Endothelial cell of umbilical vein (primary cell): ENCODE data around the gene MYH14. TPM values are rescaled to one million over a fixed set of nuclear protein-coding genes. Genes with fewer than 3 reads are reported as not detected.

Experiments used
- BruUV-seq: library from RNA; stranded (reverse); fragments of 400-500 nt; replicated peaks from 2 replicates; lab custom pipeline; 2021; lab: Mats Ljungman, UMichigan
- CTCF ChIA-PET: fragments of 300-600, 350-600 bp; sonication (Branson Sonifier 250); formaldehyde crosslinking; loops from one replicate; lab custom pipeline; 2021; ENCODE audit warnings: antibody characterized with exemption, inconsistent platforms; lab: Charles Lee
- POLR2A ChIA-PET: fragments of 300-600, 350-600 bp; sonication (Branson Sonifier 250); formaldehyde crosslinking; loops from one replicate; lab custom pipeline; 2021; ENCODE audit warnings: antibody characterized with exemption, inconsistent platforms; lab: Charles Lee
- DNase-seq: peaks from one replicate; pipeline ENCODE4 v3.0.0-alpha.2; 2011; ENCODE audit warnings: low read depth, low spot score
- FAIRE-seq: peaks from 2 replicates; lab custom pipeline; 2011; peaks lifted over from hg19 to GRCh38; lab: Jason Lieb, UNC
- H2AFZ ChIP-seq: 2 replicates; pipeline ENCODE4 v1.6.0; 2012; ENCODE audit warnings: low read depth, low read length, control low read depth, inconsistent platforms
- H3K27ac ChIP-seq: 2 replicates; pipeline ENCODE4 v1.5.1; 2011; ENCODE audit warnings: low read depth, mild to moderate bottlenecking, control low read depth, low read length, moderate library complexity; ENCODE audit not compliant: insufficient read depth
- H3K27me3 ChIP-seq, 2 experiments: 2 replicates each; pipeline versions ENCODE4 v1.6.0 to v1.6.1; 2011; ENCODE audit warnings: low read length in 2 of 2, mixed read lengths in 1 of 2; ENCODE audit not compliant: control insufficient read depth in 2 of 2, insufficient read depth in 2 of 2
- H3K36me3 ChIP-seq, 2 experiments: 2 replicates in 1 of 2; 3 replicates in 1 of 2; pipeline ENCODE4 v1.5.1; 2011; ENCODE audit warnings: low read length in 2 of 2, mild to moderate bottlenecking in 1 of 2, moderate library complexity in 1 of 2; ENCODE audit not compliant: control insufficient read depth in 2 of 2, insufficient read depth in 2 of 2; ENCODE audit errors: extremely low read depth in 1 of 2
- H3K4me1 ChIP-seq: 3 replicates; pipeline ENCODE4 v1.5.1; 2011; ENCODE audit warnings: mild to moderate bottlenecking, low read length; ENCODE audit not compliant: control insufficient read depth, insufficient read depth; ENCODE audit errors: extremely low read depth
- H3K4me2 ChIP-seq: 2 replicates; pipeline ENCODE4 v1.6.1; 2011; ENCODE audit warnings: low read length, control low read depth, mixed read lengths; ENCODE audit not compliant: insufficient read depth
- H3K4me3 ChIP-seq, 3 experiments: fragments of 200-600 bp in 1 of 3; sonication (generic), shearing (Covaris generic) in 1 of 3; replicated peaks in 1 of 3; 2 replicates each; pipeline ENCODE4 v1.5.1; 2011 to 2016; ENCODE audit warnings: control low read depth in 3 of 3, low read length in 3 of 3, mild to moderate bottlenecking in 2 of 3, inconsistent platforms in 1 of 3, low read depth in 1 of 3, moderate library complexity in 1 of 3; ENCODE audit not compliant: insufficient read depth in 1 of 3
- H3K79me2 ChIP-seq: 2 replicates; pipeline ENCODE4 v1.6.0; 2012; ENCODE audit warnings: low read length, inconsistent platforms; ENCODE audit not compliant: control insufficient read depth, insufficient read depth
- H3K9ac ChIP-seq: replicated peaks from 2 replicates; pipeline ENCODE3; 2011; ENCODE audit warnings: low read length, control low read depth; ENCODE audit not compliant: insufficient read depth; ENCODE audit errors: extremely low read depth
- H3K9me1 ChIP-seq: replicated peaks from 3 replicates; pipeline ENCODE4 v1.6.0; 2011; ENCODE audit warnings: mild to moderate bottlenecking, low read length; ENCODE audit not compliant: control insufficient read depth, insufficient read depth; ENCODE audit errors: extremely low read depth
- H3K9me3 ChIP-seq: replicated peaks from 2 replicates; pipeline ENCODE4 v1.5.1; 2012; ENCODE audit warnings: low read length, inconsistent platforms; ENCODE audit not compliant: control insufficient read depth, insufficient read depth
- H4K20me1 ChIP-seq: replicated peaks from 2 replicates; pipeline ENCODE3; 2011; ENCODE audit warnings: mild to moderate bottlenecking, low read length; ENCODE audit not compliant: control insufficient read depth, insufficient read depth; ENCODE audit errors: extremely low read depth
- CTCF ChIP-seq, 2 donors: IDR thresholded peaks; 1 replicate in 1 of 2; 2 replicates in 1 of 2; pipeline ENCODE4 v1.5.1; 2011; ENCODE audit warnings: low read length in 2 of 2, mild to moderate bottlenecking in 2 of 2, moderate library complexity in 2 of 2, control low read depth in 1 of 2, inconsistent platforms in 1 of 2, low read depth in 1 of 2; ENCODE audit not compliant: insufficient read depth in 1 of 2; ENCODE audit errors: extremely low read depth in 1 of 2
- EZH2 ChIP-seq: IDR thresholded peaks from 2 replicates; pipeline ENCODE4 v1.6.1; 2012; ENCODE audit warnings: borderline replicate concordance, low read depth, mild to moderate bottlenecking, moderate library complexity, low read length, inconsistent platforms; ENCODE audit not compliant: severe bottlenecking
- dilution Hi-C: fragments of 300-500 bp; cut with MboI; formaldehyde crosslinking; loops from one replicate; pipeline ENCODE4 v1.15.0; 2019; ENCODE audit warnings: low sequenced_read_pairs; ENCODE audit not compliant: extremely low pct_ligation_motif_present
- intact Hi-C: fragments of 100-400 bp; cut with micrococcal nuclease; formaldehyde crosslinking; loops from one replicate; pipeline ENCODE4 v1.10.0; 2022
- polyA plus RNA-seq, 4 experiments: library from polyadenylated mRNA; depleted of rRNA in 3 of 4; stranded (reverse) in 3 of 4; unstranded in 1 of 4; fragments of >200 nt; gene quantifications; 2 replicates each; pipeline versions ENCODE4 v1.2.1 to v1.2.3, GENCODE V29; 2011 to 2012; ENCODE audit warnings: missing spikeins in 1 of 4
- total RNA-seq: library from RNA; stranded (reverse); gene quantifications from 2 replicates; pipeline ENCODE4 v1.2.3, GENCODE V29; 2021

The MYH14 gene
- total and polyA plus RNA-seq, 2 donors (not counting 3 experiments of a cell fraction or from before 2014, with no cell fraction given) = 0.13 TPM; not detected in 1

GRCh38 chr19:50314724-50315708, 111.6 kb downstream of the MYH14 start:
- Histone ChIP-seq H3K4me3 (no peak overlapping the region), H3K4me2 (no peak overlapping the region), H3K4me1 (no peaks in the 10 kb centered on the region), H3K36me3 (no peaks in the 10 kb centered on the region), H2AFZ (no peak overlapping the region), H3K9me3 (no peaks in the 10 kb centered on the region), H4K20me1 (no peaks in the 10 kb centered on the region), H3K79me2 (no peaks in the 10 kb centered on the region), H3K27ac (no peak overlapping the region), H3K9ac (no peak overlapping the region), H3K9me1 (no peaks in the 10 kb centered on the region), H3K27me3 (peaks cover 34 to 43% of the 10 kb centered on the region in 2 experiments)
- dilution Hi-C loops (no loop called here), intact Hi-C loops (no loop called here)
- BruUV-seq = no TSS peak
- CTCF ChIA-PET = interaction anchor here (1.5 kb wide), 1 partner anchor 14 kb away, joined by 6 read pairs; the partner anchor contains the start of gene KCNC3
- DNase-seq = no peak
- FAIRE-seq = no peak
- TF ChIP-seq CTCF (IDR thresholded peaks at IDR 0.05; ENCODE audit: extremely low read depth in 1 of 2, insufficient read depth in 1 of 2, low read depth in 1 of 2, low read length in 2 of 2) (no peak), EZH2 (peak; percentile 35)
- POLR2A ChIA-PET = interaction anchor here (1.1 kb wide), 1 partner anchor 14 kb away, joined by 4 read pairs; no protein-coding TSS in a partner anchor
